NK-92 (cell line): ENCODE measurements around the gene ZDHHC14.

Experiments
- DNase-seq: peaks from one replicate; lab custom pipeline; 2025; ENCODE audit not compliant: unreplicated experiment; lab: John Stamatoyannopoulos, UW

Gene ZDHHC14

GRCh38 chr6:157593596-157593995 lies 212.6 kb downstream of the ZDHHC14 start:
- DNase-seq: no peak

GRCh38 chr6:157594292-157594691 lies 213.3 kb downstream of the ZDHHC14 start:
- DNase-seq: no peak

- no peak for DNase-seq
Observed at GRCh38 chr6:157595768-157596167, 214.8 kb downstream of the ZDHHC14 start.

- DNase-seq: no peak
Observed at GRCh38 chr6:157596461-157596860, 215.5 kb downstream of the ZDHHC14 start.

- no peak for DNase-seq
Observed at GRCh38 chr6:157596886-157597285, 215.9 kb downstream of the ZDHHC14 start.

GRCh38 chr6:157597461-157598312 lies 216.7 kb downstream of the ZDHHC14 start:
- DNase-seq: no peak

- no peak for DNase-seq
Observed at GRCh38 chr6:157599191-157599590, 218.2 kb downstream of the ZDHHC14 start.

GRCh38 chr6:157600807-157601206 lies 219.8 kb downstream of the ZDHHC14 start:
- DNase-seq: no peak

- DNase-seq: no peak
Observed at GRCh38 chr6:157602521-157603295, 221.7 kb downstream of the ZDHHC14 start.

GRCh38 chr6:157603314-157603940 lies 222.4 kb downstream of the ZDHHC14 start:
- no peak for DNase-seq

- DNase-seq: no peak
Observed at GRCh38 chr6:157603971-157604370, 223.0 kb downstream of the ZDHHC14 start.

GRCh38 chr6:157604816-157605215 lies 223.8 kb downstream of the ZDHHC14 start:
- DNase-seq: no peak

GRCh38 chr6:157605484-157605883 lies 224.5 kb downstream of the ZDHHC14 start:
- no peak for DNase-seq

- no peak for DNase-seq
Observed at GRCh38 chr6:157606516-157606915, 225.5 kb downstream of the ZDHHC14 start.

- DNase-seq: no peak
Observed at GRCh38 chr6:157607317-157608109, 226.5 kb downstream of the ZDHHC14 start.

GRCh38 chr6:157608221-157609075 lies 227.5 kb downstream of the ZDHHC14 start:
- no peak for DNase-seq

GRCh38 chr6:157609117-157609516 lies 228.1 kb downstream of the ZDHHC14 start:
- no peak for DNase-seq

- no peak for DNase-seq
Observed at GRCh38 chr6:157609556-157609955, 228.6 kb downstream of the ZDHHC14 start.

GRCh38 chr6:157610451-157610999 lies 229.5 kb downstream of the ZDHHC14 start:
- DNase-seq: no peak

GRCh38 chr6:157611406-157611805 lies 230.4 kb downstream of the ZDHHC14 start:
- DNase-seq: no peak
